C4-2B (cell line): Measurements from ENCODE around the gene AHDC1.

Experiments used
- ZFX ChIP-seq: fragments of 450-650 bp; IDR thresholded peaks from 2 replicates; pipeline ENCODE4 v1.6.1; 2017
- TF ChIP-seq, protein P1 (sequence below): fragments of 450-650 bp; conservative IDR thresholded peaks from 2 replicates; pipeline ENCODE4 v1.5.1; 2017; ENCODE audit warnings: mild to moderate bottlenecking

DNA sequence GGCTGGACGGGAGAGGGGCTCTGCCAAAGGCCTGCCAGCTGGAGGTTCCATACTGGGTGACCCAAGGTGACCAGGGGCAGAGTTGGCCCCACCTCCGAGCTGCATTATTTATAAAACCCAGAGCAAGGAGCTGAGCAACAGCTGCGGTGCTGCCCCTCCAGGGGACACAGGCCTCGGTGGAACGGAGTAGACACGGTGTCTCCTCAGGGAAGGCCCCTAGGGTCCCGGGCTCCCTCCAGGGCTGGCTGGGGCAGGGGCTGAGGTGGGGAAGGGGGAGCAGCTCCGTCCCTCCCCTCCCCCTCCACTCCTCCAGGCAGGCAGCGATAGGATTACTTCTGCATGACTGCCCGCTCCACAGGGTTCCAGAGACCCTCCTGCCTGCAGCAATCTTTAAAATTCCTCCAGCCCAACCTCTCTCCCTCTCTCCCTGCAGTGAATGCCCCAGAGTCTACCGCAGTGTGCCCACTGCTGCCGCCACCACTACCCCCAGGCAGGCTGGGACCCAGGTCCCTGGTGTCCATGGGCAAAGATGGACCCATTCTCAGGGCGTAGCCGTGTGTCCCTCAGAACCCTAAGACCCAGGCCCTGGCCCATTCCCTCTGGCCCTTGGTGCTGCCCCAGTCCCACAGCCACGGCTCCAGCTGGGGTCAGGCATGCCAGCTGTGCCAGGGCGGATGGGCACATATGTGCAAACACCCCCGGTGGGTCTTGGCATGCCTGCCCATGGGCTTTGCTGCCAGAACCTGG is 10.8 kb downstream of the AHDC1 start:
- TF ChIP-seq, protein P1, sequence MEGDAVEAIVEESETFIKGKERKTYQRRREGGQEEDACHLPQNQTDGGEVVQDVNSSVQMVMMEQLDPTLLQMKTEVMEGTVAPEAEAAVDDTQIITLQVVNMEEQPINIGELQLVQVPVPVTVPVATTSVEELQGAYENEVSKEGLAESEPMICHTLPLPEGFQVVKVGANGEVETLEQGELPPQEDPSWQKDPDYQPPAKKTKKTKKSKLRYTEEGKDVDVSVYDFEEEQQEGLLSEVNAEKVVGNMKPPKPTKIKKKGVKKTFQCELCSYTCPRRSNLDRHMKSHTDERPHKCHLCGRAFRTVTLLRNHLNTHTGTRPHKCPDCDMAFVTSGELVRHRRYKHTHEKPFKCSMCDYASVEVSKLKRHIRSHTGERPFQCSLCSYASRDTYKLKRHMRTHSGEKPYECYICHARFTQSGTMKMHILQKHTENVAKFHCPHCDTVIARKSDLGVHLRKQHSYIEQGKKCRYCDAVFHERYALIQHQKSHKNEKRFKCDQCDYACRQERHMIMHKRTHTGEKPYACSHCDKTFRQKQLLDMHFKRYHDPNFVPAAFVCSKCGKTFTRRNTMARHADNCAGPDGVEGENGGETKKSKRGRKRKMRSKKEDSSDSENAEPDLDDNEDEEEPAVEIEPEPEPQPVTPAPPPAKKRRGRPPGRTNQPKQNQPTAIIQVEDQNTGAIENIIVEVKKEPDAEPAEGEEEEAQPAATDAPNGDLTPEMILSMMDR = no peak
- TF ChIP-seq ZFX = no peak
